ENCODE data around the gene FBP2.

DNA sequence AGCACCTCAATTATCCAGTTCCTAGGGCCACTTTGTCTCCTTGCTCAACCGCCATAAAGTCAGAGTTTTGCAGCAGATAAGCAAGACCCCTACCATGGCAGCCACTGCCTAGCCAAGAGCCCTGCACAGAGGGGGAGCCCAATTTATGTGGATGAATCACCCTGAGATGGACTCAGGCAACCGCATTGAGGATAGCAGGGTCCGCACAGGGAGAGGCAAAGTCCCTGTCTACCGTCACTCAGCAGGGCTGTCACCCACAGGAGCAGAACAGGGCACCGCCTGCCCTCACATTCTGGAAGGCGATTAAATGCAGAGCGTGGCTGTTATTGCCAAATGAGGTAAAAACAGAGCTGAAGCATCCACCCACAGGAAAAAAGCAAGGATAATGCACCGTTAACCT lies 1.7 kb downstream of the FBP2 start:
- TF ChIP-seq SIN3A (IDR thresholded peaks at IDR 0.05; ENCODE audit: low read depth, low read length) (no peak), MEF2B (IDR thresholded peaks at IDR 0.05; ENCODE audit: partially characterized antibody, poor library complexity, severe bottlenecking) (no peak), POLR2A (IDR thresholded peaks at IDR 0.05; ENCODE audit: low read depth, low read length) (no peak), ATF3 (IDR thresholded peaks at IDR 0.05; ENCODE audit: borderline replicate concordance, extremely low read depth, low read depth, low read length) (no peak), POLR2AphosphoS5 (IDR thresholded peaks at IDR 0.05; ENCODE audit: low read length) (no peak), FOXM1 (IDR thresholded peaks at IDR 0.05; ENCODE audit: low read depth, low read length) (no peak), ATF2 (IDR thresholded peaks at IDR 0.05; ENCODE audit: low read length) (no peak), CTCF (IDR thresholded peaks at IDR 0.05 in 2 of 3, conservative IDR thresholded peaks at IDR 0.05 in 1 of 3; ENCODE audit: control insufficient read depth in 2 of 3, extremely low read depth in 1 of 3, insufficient read depth in 1 of 3, low read depth in 3 of 3, low read length in 3 of 3) (no peak), SIX5 (IDR thresholded peaks at IDR 0.05; ENCODE audit: low read depth, low read length, severe bottlenecking) (no peak), MYC (IDR thresholded peaks at IDR 0.05; ENCODE audit: insufficient read depth, insufficient read length, insufficient replicate concordance, low read length, severe bottlenecking) (no peak), ZNF274 (IDR thresholded peaks at IDR 0.05; ENCODE audit: insufficient read depth, insufficient read length) (no peak), REST (IDR thresholded peaks at IDR 0.05; ENCODE audit: low read depth, low read length) (no peak)
- TF ChIP-seq, protein P1, sequence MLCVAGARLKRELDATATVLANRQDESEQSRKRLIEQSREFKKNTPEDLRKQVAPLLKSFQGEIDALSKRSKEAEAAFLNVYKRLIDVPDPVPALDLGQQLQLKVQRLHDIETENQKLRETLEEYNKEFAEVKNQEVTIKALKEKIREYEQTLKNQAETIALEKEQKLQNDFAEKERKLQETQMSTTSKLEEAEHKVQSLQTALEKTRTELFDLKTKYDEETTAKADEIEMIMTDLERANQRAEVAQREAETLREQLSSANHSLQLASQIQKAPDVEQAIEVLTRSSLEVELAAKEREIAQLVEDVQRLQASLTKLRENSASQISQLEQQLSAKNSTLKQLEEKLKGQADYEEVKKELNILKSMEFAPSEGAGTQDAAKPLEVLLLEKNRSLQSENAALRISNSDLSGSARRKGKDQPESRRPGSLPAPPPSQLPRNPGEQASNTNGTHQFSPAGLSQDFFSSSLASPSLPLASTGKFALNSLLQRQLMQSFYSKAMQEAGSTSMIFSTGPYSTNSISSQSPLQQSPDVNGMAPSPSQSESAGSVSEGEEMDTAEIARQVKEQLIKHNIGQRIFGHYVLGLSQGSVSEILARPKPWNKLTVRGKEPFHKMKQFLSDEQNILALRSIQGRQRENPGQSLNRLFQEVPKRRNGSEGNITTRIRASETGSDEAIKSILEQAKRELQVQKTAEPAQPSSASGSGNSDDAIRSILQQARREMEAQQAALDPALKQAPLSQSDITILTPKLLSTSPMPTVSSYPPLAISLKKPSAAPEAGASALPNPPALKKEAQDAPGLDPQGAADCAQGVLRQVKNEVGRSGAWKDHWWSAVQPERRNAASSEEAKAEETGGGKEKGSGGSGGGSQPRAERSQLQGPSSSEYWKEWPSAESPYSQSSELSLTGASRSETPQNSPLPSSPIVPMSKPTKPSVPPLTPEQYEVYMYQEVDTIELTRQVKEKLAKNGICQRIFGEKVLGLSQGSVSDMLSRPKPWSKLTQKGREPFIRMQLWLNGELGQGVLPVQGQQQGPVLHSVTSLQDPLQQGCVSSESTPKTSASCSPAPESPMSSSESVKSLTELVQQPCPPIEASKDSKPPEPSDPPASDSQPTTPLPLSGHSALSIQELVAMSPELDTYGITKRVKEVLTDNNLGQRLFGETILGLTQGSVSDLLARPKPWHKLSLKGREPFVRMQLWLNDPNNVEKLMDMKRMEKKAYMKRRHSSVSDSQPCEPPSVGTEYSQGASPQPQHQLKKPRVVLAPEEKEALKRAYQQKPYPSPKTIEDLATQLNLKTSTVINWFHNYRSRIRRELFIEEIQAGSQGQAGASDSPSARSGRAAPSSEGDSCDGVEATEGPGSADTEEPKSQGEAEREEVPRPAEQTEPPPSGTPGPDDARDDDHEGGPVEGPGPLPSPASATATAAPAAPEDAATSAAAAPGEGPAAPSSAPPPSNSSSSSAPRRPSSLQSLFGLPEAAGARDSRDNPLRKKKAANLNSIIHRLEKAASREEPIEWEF (IDR thresholded peaks at IDR 0.05; ENCODE audit: insufficient replicate concordance, low read depth, low read length): no peak
